ENCODE measurements around the gene KHK. TPM values are rescaled to one million over a fixed set of nuclear protein-coding genes. Genes with fewer than 3 reads are reported as not detected.

KHK gene
- total and polyA plus RNA-seq, 9 of the 15 experiments (the other 6 are each of a cell fraction or from before 2014, with no cell fraction given) = 1.5 to 10.7 (median 5.2) TPM

DNA sequence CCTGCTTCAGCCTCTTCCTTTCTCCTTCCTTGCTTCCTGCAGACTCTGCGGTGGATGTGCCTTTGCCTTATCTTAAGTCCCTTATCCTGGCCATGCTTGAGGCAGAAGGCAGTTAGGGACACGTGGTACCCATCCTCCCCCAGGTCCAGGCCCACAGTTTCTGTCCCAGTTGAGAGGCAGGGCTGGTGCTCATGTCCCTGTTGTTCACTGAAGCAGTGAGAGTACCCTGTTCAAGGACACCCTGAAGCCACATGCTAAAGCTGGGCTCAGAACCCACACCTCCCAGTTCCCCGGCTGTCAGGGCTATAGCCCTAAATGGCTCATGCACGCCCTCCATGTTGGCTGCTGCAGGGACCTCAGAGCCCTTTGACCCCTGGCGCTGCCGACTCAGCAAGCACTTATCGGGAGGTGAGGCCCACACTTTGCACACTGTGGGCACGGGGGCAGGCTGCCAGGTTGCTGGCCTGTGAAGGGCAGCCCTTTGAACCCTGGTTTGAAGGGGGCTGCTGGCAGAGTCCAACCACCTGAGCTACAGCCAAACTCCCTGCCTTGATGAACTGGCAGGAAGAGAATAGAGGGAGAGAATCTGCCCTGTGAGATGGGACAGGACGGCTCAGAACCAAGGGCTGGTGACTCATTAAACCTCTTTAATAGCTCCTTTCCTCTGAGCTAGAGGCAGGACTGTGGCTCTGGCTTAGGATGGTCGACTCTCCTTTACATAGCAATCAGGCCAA lies 6.3 kb downstream of the KHK start (continued):
- peak; percentile 62 for TF ChIP-seq TEAD4 (IDR thresholded peaks at IDR 0.05; ENCODE audit: low read length)
- TF ChIP-seq TEAD4 (CRISPR knock-in tag; IDR thresholded peaks at IDR 0.05; ENCODE audit: borderline replicate concordance) = no peak
- peak; percentile 42; the same call in 1 of the 2 replicates for TF ChIP-seq C11orf30 (IDR thresholded peaks at IDR 0.05; ENCODE audit: low read depth)
- TF ChIP-seq, protein P1, sequence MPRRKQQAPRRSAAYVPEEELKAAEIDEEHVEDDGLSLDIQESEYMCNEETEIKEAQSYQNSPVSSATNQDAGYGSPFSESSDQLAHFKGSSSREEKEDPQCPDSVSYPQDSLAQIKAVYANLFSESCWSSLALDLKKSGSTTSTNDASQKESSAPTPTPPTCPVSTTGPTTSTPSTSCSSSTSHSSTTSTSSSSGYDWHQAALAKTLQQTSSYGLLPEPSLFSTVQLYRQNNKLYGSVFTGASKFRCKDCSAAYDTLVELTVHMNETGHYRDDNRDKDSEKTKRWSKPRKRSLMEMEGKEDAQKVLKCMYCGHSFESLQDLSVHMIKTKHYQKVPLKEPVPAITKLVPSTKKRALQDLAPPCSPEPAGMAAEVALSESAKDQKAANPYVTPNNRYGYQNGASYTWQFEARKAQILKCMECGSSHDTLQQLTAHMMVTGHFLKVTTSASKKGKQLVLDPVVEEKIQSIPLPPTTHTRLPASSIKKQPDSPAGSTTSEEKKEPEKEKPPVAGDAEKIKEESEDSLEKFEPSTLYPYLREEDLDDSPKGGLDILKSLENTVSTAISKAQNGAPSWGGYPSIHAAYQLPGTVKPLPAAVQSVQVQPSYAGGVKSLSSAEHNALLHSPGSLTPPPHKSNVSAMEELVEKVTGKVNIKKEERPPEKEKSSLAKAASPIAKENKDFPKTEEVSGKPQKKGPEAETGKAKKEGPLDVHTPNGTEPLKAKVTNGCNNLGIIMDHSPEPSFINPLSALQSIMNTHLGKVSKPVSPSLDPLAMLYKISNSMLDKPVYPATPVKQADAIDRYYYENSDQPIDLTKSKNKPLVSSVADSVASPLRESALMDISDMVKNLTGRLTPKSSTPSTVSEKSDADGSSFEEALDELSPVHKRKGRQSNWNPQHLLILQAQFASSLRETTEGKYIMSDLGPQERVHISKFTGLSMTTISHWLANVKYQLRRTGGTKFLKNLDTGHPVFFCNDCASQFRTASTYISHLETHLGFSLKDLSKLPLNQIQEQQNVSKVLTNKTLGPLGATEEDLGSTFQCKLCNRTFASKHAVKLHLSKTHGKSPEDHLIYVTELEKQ (CRISPR knock-in tag; IDR thresholded peaks at IDR 0.05) = no peak
- no peak for TF ChIP-seq RBM14 (IDR thresholded peaks at IDR 0.05; ENCODE audit: borderline replicate concordance, insufficient read depth, low read depth, low read length)
- no peak for TF ChIP-seq HDAC6 (IDR thresholded peaks at IDR 0.05; ENCODE audit: low read depth, low read length)
- TF ChIP-seq ETV5 (CRISPR knock-in tag; IDR thresholded peaks at IDR 0.05; ENCODE audit: low read depth) = peak; percentile 76
- no peak for TF ChIP-seq POLR2A (conservative IDR thresholded peaks at IDR 0.05)
- TF ChIP-seq ZNF197 (CRISPR knock-in tag; IDR thresholded peaks at IDR 0.05; ENCODE audit: low read depth) = peak; percentile 66; the same call in 1 of the 2 replicates
- no peak for TF ChIP-seq ZSCAN29 (IDR thresholded peaks at IDR 0.05)
- TF ChIP-seq ZNF584 (CRISPR knock-in tag; IDR thresholded peaks at IDR 0.05; ENCODE audit: low read depth) = peak; percentile 78; the same call in 1 of the 2 replicates
- TF ChIP-seq, protein P2, sequence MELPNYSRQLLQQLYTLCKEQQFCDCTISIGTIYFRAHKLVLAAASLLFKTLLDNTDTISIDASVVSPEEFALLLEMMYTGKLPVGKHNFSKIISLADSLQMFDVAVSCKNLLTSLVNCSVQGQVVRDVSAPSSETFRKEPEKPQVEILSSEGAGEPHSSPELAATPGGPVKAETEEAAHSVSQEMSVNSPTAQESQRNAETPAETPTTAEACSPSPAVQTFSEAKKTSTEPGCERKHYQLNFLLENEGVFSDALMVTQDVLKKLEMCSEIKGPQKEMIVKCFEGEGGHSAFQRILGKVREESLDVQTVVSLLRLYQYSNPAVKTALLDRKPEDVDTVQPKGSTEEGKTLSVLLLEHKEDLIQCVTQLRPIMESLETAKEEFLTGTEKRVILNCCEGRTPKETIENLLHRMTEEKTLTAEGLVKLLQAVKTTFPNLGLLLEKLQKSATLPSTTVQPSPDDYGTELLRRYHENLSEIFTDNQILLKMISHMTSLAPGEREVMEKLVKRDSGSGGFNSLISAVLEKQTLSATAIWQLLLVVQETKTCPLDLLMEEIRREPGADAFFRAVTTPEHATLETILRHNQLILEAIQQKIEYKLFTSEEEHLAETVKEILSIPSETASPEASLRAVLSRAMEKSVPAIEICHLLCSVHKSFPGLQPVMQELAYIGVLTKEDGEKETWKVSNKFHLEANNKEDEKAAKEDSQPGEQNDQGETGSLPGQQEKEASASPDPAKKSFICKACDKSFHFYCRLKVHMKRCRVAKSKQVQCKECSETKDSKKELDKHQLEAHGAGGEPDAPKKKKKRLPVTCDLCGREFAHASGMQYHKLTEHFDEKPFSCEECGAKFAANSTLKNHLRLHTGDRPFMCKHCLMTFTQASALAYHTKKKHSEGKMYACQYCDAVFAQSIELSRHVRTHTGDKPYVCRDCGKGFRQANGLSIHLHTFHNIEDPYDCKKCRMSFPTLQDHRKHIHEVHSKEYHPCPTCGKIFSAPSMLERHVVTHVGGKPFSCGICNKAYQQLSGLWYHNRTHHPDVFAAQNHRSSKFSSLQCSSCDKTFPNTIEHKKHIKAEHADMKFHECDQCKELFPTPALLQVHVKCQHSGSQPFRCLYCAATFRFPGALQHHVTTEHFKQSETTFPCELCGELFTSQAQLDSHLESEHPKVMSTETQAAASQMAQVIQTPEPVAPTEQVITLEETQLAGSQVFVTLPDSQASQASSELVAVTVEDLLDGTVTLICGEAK (IDR thresholded peaks at IDR 0.05) = no peak
- TF ChIP-seq, protein P2 (CRISPR knock-in tag; IDR thresholded peaks at IDR 0.05) = no peak
